Neural progenitor cell (in vitro differentiated cells): ENCODE measurements around the gene BLCAP. TPM values are rescaled to one million over a fixed set of nuclear protein-coding genes. Genes with fewer than 3 reads are reported as not detected.

ENCODE experiments used
- DNase-seq: peaks from one replicate; pipeline ENCODE4 v3.0.0-alpha.2; 2016; ENCODE audit warnings: low spot score
- H2AFZ ChIP-seq: fragments of 200-600 bp; sonication (generic); replicated peaks from 2 replicates; pipeline ENCODE4 v1.6.1; 2016; ENCODE audit warnings: antibody characterized with exemption
- H3F3A ChIP-seq: fragments of 200-600 bp; sonication (generic); 2 replicates; pipeline ENCODE4 v1.6.1; 2016; ENCODE audit warnings: antibody characterized with exemption, low read depth
- H3K27ac ChIP-seq: fragments of 200-600 bp; sonication (generic); 2 replicates; pipeline ENCODE4 v1.5.1; 2016; ENCODE audit warnings: mild to moderate bottlenecking
- H3K27me3 ChIP-seq: fragments of 200-600 bp; sonication (generic); 2 replicates; pipeline ENCODE4 v1.6.1; 2016; ENCODE audit warnings: mild to moderate bottlenecking, moderate library complexity
- H3K36me3 ChIP-seq: fragments of 200-600 bp; sonication (generic); 2 replicates; pipeline ENCODE4 v1.5.1; 2016
- H3K4me1 ChIP-seq: fragments of 200-600 bp; sonication (generic); 2 replicates; pipeline ENCODE4 v1.6.1; 2016; ENCODE audit warnings: mixed run types
- H3K4me2 ChIP-seq: fragments of 200-600 bp; sonication (generic); 2 replicates; pipeline ENCODE4 v1.6.1; 2016
- H3K4me3 ChIP-seq: fragments of 200-600 bp; sonication (generic); 2 replicates; pipeline ENCODE4 v1.5.1; 2016
- H3K79me2 ChIP-seq: fragments of 200-600 bp; sonication (generic); 2 replicates; pipeline ENCODE4 v1.6.1; 2016; ENCODE audit warnings: low read depth
- H3K9ac ChIP-seq: fragments of 200-600 bp; sonication (generic); 2 replicates; pipeline ENCODE4 v1.6.1; 2016
- H3K9me3 ChIP-seq: fragments of 200-600 bp; sonication (generic); 2 replicates; pipeline ENCODE4 v1.5.1; 2016; ENCODE audit warnings: low read depth
- H4K20me1 ChIP-seq: fragments of 200-600 bp; sonication (generic); 2 replicates; pipeline ENCODE4 v1.6.1; 2016; ENCODE audit warnings: low read depth
- H3K27ac Mint-ChIP-seq: 3 replicates; pipeline ENCODE4 v1.8.0; 2021; ENCODE audit warnings: mixed read lengths
- H3K27me3 Mint-ChIP-seq: 2 replicates; pipeline ENCODE4 v1.8.0; 2022; ENCODE audit warnings: low read depth, mild to moderate bottlenecking, inconsistent platforms, moderate library complexity, mixed read lengths; ENCODE audit not compliant: insufficient read depth
- H3K36me3 Mint-ChIP-seq: 3 replicates; pipeline ENCODE4 v1.8.0; 2021; ENCODE audit warnings: mixed read lengths
- H3K4me1 Mint-ChIP-seq: 3 replicates; pipeline ENCODE4 v1.8.0; 2021; ENCODE audit warnings: mixed read lengths
- H3K4me3 Mint-ChIP-seq: 3 replicates; pipeline ENCODE4 v1.8.0; 2021; ENCODE audit warnings: mild to moderate bottlenecking, moderate library complexity, mixed read lengths
- H3K9me3 Mint-ChIP-seq: 3 replicates; pipeline ENCODE4 v1.8.0; 2020; ENCODE audit warnings: mixed read lengths
- CTCF ChIP-seq: fragments of 200-600 bp; sonication (generic); IDR thresholded peaks from 2 replicates; pipeline ENCODE4 v1.5.1; 2017; ENCODE audit warnings: antibody characterized with exemption, mild to moderate bottlenecking
- EZH2 ChIP-seq: fragments of 200-600 bp; sonication (generic); IDR thresholded peaks from 2 replicates; pipeline ENCODE4 v1.6.1; 2017; ENCODE audit warnings: antibody characterized with exemption, mild to moderate bottlenecking, moderate library complexity
- EZH2phosphoT487 ChIP-seq: fragments of 200-600 bp; sonication (generic); IDR thresholded peaks from 2 replicates; pipeline ENCODE4 v1.6.1; 2017; ENCODE audit warnings: antibody characterized with exemption
- total RNA-seq: library from RNA; depleted of rRNA; stranded (reverse); fragments of >200 nt; gene quantifications from 2 replicates; pipeline ENCODE4 v1.2.3, GENCODE V29; 2015; ENCODE audit warnings: low replicate concordance

Gene BLCAP
- total RNA-seq, 1 donor from 2014 or later, result 46.4 TPM

- no peaks in the 10 kb centered on the region for H3K9me3 Mint-ChIP-seq
- no peak overlapping the region for H3K4me3 Mint-ChIP-seq
These were observed 23.1 kb downstream of the BLCAP start for GRCh38 chr20:37504404-37505096.

DNA sequence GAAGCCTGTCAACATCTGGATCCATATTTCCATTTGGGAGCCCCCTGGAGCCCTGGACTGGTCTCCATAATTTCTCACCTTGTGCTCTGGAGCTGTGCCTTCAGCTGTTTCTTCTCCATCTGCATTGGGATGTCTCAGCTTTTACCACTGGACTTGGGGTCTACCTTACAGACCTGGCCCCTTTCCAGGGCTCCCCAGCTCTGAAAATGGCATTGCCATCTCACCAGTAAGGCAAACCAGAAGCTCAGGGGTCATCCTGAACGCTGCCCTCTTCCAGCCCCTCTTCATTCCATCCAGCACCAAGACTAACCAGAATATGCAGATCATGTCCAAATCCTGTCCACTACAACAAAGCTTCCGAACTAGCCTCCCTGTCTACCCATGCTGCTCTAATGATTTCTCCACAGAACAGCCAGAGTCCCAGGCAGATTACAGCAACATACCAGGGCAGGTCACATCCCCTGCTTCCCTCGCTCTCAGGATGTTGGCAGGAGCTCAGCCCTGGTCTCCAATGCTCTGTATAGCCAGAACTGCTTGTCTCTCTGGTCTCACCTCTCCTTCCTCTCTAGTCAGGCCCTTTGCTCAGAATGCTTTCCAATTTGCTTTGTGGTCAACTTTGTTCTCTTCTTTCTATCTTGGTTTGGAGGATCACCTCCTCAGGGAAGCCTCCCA is 24.3 kb downstream of the BLCAP start:
- TF ChIP-seq CTCF (no peak), EZH2phosphoT487 (no peak)
- H4K20me1 ChIP-seq, result peaks cover 31% of the 10 kb centered on the region
- H3K9ac ChIP-seq, result no peak overlapping the region

More at GRCh38 chr20:37504404-37505096, 23.1 kb downstream of the BLCAP start:
- Histone ChIP-seq H3K4me2 (no peak overlapping the region), H3F3A (peaks cover 28% of the 10 kb centered on the region), H3K27me3 (no peaks in the 10 kb centered on the region), H3K4me1 (peaks cover 20% of the 10 kb centered on the region), H4K20me1 (peaks cover 39% of the 10 kb centered on the region), H3K4me3 (no peak overlapping the region), H2AFZ (no peak overlapping the region), H3K27ac (no peak overlapping the region), H3K9me3 (no peaks in the 10 kb centered on the region), H3K36me3 (no peaks in the 10 kb centered on the region), H3K79me2 (no peaks in the 10 kb centered on the region), H3K9ac (no peak overlapping the region)
- Mint-ChIP-seq H3K4me1 (no peaks in the 10 kb centered on the region), H3K27ac (no peak overlapping the region), H3K36me3 (peaks cover 2% of the 10 kb centered on the region), H3K27me3 (no peaks in the 10 kb centered on the region)
- TF ChIP-seq CTCF (no peak), EZH2 (no peak), EZH2phosphoT487 (no peak)
- DNase-seq, result peak; percentile 59

DNA sequence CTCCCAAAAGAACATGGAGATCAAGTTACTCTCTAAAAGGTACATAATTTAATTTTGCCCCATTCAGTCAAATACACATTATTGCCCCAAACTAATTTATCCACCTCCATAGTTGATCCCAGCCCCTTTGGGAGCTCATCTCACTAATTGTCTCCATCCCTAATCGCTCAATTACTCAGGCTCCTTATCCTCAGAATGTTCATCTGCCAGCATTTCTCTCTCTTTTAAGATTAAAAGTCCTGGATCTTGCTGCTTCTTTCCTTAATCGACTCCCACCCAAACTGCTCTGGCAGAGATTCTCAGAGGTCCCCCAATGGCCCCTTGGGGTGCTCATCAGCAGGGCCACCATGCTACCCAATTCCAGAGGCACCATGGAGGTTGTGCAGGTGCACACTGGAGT is 25.0 kb downstream of the BLCAP start:
- H3K4me1 Mint-ChIP-seq, result no peaks in the 10 kb centered on the region

More for the DNA sequence above, 24.3 kb downstream of the BLCAP start:
- Mint-ChIP-seq H3K36me3 (no peaks in the 10 kb centered on the region), H3K9me3 (no peaks in the 10 kb centered on the region), H3K27ac (no peak overlapping the region), H3K4me1 (no peaks in the 10 kb centered on the region), H3K4me3 (no peak overlapping the region), H3K27me3 (no peaks in the 10 kb centered on the region)
- no peak overlapping the region for H3K4me2 ChIP-seq
- H3K27me3 ChIP-seq, result no peaks in the 10 kb centered on the region
- DNase-seq, result no peak
- H3K27ac ChIP-seq, result no peak overlapping the region
- peaks cover 28% of the 10 kb centered on the region for H3F3A ChIP-seq
- H3K9me3 ChIP-seq, result no peaks in the 10 kb centered on the region
- no peak overlapping the region for H3K4me3 ChIP-seq
- H2AFZ ChIP-seq, result no peak overlapping the region
- no peaks in the 10 kb centered on the region for H3K79me2 ChIP-seq
- H3K36me3 ChIP-seq, result no peaks in the 10 kb centered on the region
- H3K4me1 ChIP-seq, result peaks cover 20% of the 10 kb centered on the region

More for the DNA sequence above, 25.0 kb downstream of the BLCAP start:
- Histone ChIP-seq H3K9ac (no peak overlapping the region), H3K36me3 (no peaks in the 10 kb centered on the region), H3F3A (peaks cover 28% of the 10 kb centered on the region), H3K27me3 (no peaks in the 10 kb centered on the region), H4K20me1 (peaks cover 31% of the 10 kb centered on the region), H2AFZ (no peak overlapping the region), H3K4me2 (no peak overlapping the region), H3K4me3 (no peak overlapping the region), H3K4me1 (peaks cover 20% of the 10 kb centered on the region), H3K27ac (no peak overlapping the region), H3K9me3 (no peaks in the 10 kb centered on the region), H3K79me2 (no peaks in the 10 kb centered on the region)
- Mint-ChIP-seq H3K27ac (no peak overlapping the region), H3K4me3 (no peak overlapping the region), H3K36me3 (no peaks in the 10 kb centered on the region), H3K27me3 (no peaks in the 10 kb centered on the region), H3K9me3 (no peaks in the 10 kb centered on the region)
- no peak for DNase-seq
- TF ChIP-seq EZH2phosphoT487 (no peak), CTCF (no peak), EZH2 (no peak)
